Endothelial cell of umbilical vein (primary cell): Measurements from ENCODE around the gene IRF5.

ENCODE experiments used
- CTCF ChIP-seq, 2 donors: IDR thresholded peaks; 1 replicate in 1 of 2; 2 replicates in 1 of 2; pipeline ENCODE4 v1.5.1; 2011; ENCODE audit warnings: low read length in 2 of 2, mild to moderate bottlenecking in 2 of 2, moderate library complexity in 2 of 2, control low read depth in 1 of 2, inconsistent platforms in 1 of 2, low read depth in 1 of 2; ENCODE audit not compliant: insufficient read depth in 1 of 2; ENCODE audit errors: extremely low read depth in 1 of 2
- EZH2 ChIP-seq: IDR thresholded peaks from 2 replicates; pipeline ENCODE4 v1.6.1; 2012; ENCODE audit warnings: borderline replicate concordance, low read depth, mild to moderate bottlenecking, moderate library complexity, low read length, inconsistent platforms; ENCODE audit not compliant: severe bottlenecking
- FOS ChIP-seq: IDR thresholded peaks from 2 replicates; pipeline ENCODE4 v1.6.1; 2011; ENCODE audit warnings: mild to moderate bottlenecking, low read length, moderate library complexity, borderline replicate concordance; ENCODE audit not compliant: insufficient read depth
- GATA2 ChIP-seq: IDR thresholded peaks from 2 replicates; pipeline ENCODE4 v1.7.0; 2011; ENCODE audit warnings: low read depth, mild to moderate bottlenecking, moderate library complexity, mixed read lengths, low read length; ENCODE audit not compliant: insufficient read length, insufficient read depth
- MAX ChIP-seq: IDR thresholded peaks from 2 replicates; pipeline ENCODE4 v1.6.1; 2011; ENCODE audit not compliant: insufficient read depth, insufficient read length
- MYC ChIP-seq: IDR thresholded peaks from one replicate; pipeline ENCODE4 v1.6.1; 2011; ENCODE audit warnings: mild to moderate bottlenecking, low read depth, low read length
- POLR2A ChIP-seq: IDR thresholded peaks from 2 replicates; pipeline ENCODE4 v1.6.1; 2012; ENCODE audit warnings: low read depth, mild to moderate bottlenecking, control low read depth, low read length
- POLR2AphosphoS5 ChIP-seq: IDR thresholded peaks from 2 replicates; pipeline ENCODE4 v1.6.1; 2012; ENCODE audit warnings: low read depth, mild to moderate bottlenecking, control low read depth, low read length, moderate library complexity; ENCODE audit not compliant: insufficient read depth

GRCh38 chr7:128968624-128969023 lies 30.9 kb downstream of the IRF5 start:
- TF ChIP-seq POLR2A: no peak
- TF ChIP-seq EZH2: no peak
- TF ChIP-seq CTCF (IDR thresholded peaks at IDR 0.05; ENCODE audit: extremely low read depth in 1 of 2, insufficient read depth in 1 of 2, low read depth in 1 of 2, low read length in 2 of 2): no peak
- TF ChIP-seq MAX: no peak
- no peak for TF ChIP-seq MYC
- no peak for TF ChIP-seq FOS
- TF ChIP-seq POLR2AphosphoS5: no peak
- no peak for TF ChIP-seq GATA2
